Lung microvascular endothelial cell (primary cell): Measurements from ENCODE around the gene PANK4. TPM values are rescaled to one million over a fixed set of nuclear protein-coding genes. Genes with fewer than 3 reads are reported as not detected.

Experiments
- DNase-seq, 2 donors: peaks; one replicate each; pipeline versions ENCODE4 v3.0.0 to v3.0.0-alpha.2; 2010; ENCODE audit warnings: low read depth in 2 of 2
- total RNA-seq: library from RNA; depleted of rRNA; stranded (reverse); fragments of >200 nt; gene quantifications from 2 replicates; pipeline ENCODE4 v1.2.1, GENCODE V29; 2014

Gene PANK4
- total RNA-seq, 1 donor from 2014 or later, result 21.0 TPM

- no peak for DNase-seq
Measured at GRCh38 chr1:2477309-2477708, 49.1 kb downstream of the PANK4 start.

GRCh38 chr1:2476061-2476999, 50.1 kb downstream of the PANK4 start, which contains the start of gene PLCH2:
TSS of gene PLCH2 (plus strand) at chr1:2476289. CDS start at chr1:2476589, 300 bp downstream.
- DNase-seq, result no peak

- no peak for DNase-seq
Measured at GRCh38 chr1:2475571-2475970, 50.8 kb downstream of the PANK4 start.

GRCh38 chr1:2474933-2475371, 51.4 kb downstream of the PANK4 start:
- DNase-seq, result no peak

- no peak for DNase-seq
Measured at GRCh38 chr1:2474104-2474844, 52.1 kb downstream of the PANK4 start.

GRCh38 chr1:2473198-2473597, 53.2 kb downstream of the PANK4 start:
- no peak for DNase-seq

- no peak for DNase-seq
Measured at GRCh38 chr1:2472561-2473177, 53.7 kb downstream of the PANK4 start.

- DNase-seq, result no peak
Measured at GRCh38 chr1:2472109-2472508, 54.3 kb downstream of the PANK4 start.

- DNase-seq, result no peak
Measured at GRCh38 chr1:2471587-2472001, 54.8 kb downstream of the PANK4 start.

- no peak for DNase-seq
Measured at GRCh38 chr1:2471159-2471471, 55.3 kb downstream of the PANK4 start.

- no peak for DNase-seq
Measured at GRCh38 chr1:2470290-2471158, 55.9 kb downstream of the PANK4 start.

GRCh38 chr1:2469103-2469940, 57.1 kb downstream of the PANK4 start:
- DNase-seq, result no peak

- no peak for DNase-seq
Measured at GRCh38 chr1:2468540-2468939, 57.9 kb downstream of the PANK4 start.

GRCh38 chr1:2468041-2468472, 58.3 kb downstream of the PANK4 start:
- DNase-seq, result peak; percentile 42 to 51

- DNase-seq, result no peak
Measured at GRCh38 chr1:2466958-2467554, 59.3 kb downstream of the PANK4 start.

GRCh38 chr1:2466270-2466665, 60.1 kb downstream of the PANK4 start:
- DNase-seq, result no peak

GRCh38 chr1:2465371-2466269, 60.8 kb downstream of the PANK4 start:
- DNase-seq, result no peak

- DNase-seq, result no peak
Measured at GRCh38 chr1:2463396-2463795, 63.0 kb downstream of the PANK4 start.

GRCh38 chr1:2462819-2463218, 63.6 kb downstream of the PANK4 start:
- DNase-seq, result no peak
